ENCODE results near the gene AGMO. TPM values are rescaled to one million over a fixed set of nuclear protein-coding genes. Genes with fewer than 3 reads are reported as not detected.

Gene AGMO
- total RNA-seq, 1 donor from 2014 or later, result 0.20 TPM

DNA sequence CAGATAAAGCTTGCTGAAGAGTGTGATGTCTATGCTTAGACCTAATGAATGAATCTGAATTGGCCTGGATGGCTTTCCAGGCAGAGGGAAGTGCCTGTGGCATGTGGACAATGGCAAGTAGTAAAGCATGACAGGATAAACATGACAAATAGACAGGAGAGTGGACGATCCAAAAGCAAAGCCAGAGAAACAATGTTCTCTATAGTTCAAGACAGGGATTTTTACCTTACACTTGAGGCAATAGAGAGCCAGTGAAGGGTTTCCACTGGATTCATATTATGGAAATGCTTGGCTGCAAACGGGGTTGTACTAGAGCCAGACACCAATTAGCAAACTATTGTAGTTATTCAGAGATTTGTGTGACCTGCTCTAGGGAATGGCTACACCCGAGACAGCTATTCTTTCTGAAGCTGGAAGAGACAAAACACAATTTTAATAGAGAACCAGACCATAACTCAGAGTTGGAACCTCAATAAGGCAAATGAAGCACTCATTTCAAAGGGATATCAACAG, 2.3 kb downstream of the AGMO start:
- Histone ChIP-seq H3K27ac (no peak overlapping the region), H3K4me1 (no peaks in the 10 kb centered on the region), H3K27me3 (no peaks in the 10 kb centered on the region), H3K9me3 (no peaks in the 10 kb centered on the region), H3K36me3 (no peaks in the 10 kb centered on the region), H3K4me3 (no peak overlapping the region)
- TF ChIP-seq, protein P1, sequence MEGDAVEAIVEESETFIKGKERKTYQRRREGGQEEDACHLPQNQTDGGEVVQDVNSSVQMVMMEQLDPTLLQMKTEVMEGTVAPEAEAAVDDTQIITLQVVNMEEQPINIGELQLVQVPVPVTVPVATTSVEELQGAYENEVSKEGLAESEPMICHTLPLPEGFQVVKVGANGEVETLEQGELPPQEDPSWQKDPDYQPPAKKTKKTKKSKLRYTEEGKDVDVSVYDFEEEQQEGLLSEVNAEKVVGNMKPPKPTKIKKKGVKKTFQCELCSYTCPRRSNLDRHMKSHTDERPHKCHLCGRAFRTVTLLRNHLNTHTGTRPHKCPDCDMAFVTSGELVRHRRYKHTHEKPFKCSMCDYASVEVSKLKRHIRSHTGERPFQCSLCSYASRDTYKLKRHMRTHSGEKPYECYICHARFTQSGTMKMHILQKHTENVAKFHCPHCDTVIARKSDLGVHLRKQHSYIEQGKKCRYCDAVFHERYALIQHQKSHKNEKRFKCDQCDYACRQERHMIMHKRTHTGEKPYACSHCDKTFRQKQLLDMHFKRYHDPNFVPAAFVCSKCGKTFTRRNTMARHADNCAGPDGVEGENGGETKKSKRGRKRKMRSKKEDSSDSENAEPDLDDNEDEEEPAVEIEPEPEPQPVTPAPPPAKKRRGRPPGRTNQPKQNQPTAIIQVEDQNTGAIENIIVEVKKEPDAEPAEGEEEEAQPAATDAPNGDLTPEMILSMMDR (IDR thresholded peaks at IDR 0.05), result no peak
- no peak for ATAC-seq
- intact Hi-C loops (cut with DNase I), result no loop called here
- no peak for DNase-seq

DNA sequence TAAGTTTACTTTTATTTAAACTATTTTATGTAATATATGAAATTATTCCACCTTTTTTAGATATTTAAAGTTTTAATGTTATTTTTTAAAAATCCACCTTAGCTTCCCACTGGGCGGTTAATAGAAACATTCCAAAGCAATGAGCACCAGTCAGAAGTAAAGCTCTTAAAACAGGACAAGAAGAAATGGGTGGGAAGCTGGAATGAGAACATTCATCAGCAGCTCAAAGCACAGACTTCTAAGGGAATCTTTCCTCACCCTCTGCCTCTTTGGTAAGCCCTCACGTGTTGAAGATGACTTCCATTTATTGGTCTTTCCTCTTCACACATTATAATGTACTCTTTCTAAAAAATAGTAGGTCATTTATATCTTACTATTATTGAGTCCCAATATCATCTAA, 3.1 kb downstream of the AGMO start:
- Histone ChIP-seq H3K27me3 (no peaks in the 10 kb centered on the region), H3K4me1 (no peaks in the 10 kb centered on the region), H3K36me3 (no peaks in the 10 kb centered on the region), H3K27ac (no peak overlapping the region), H3K4me3 (no peak overlapping the region), H3K9me3 (no peaks in the 10 kb centered on the region)
- intact Hi-C loops (cut with DNase I), result no loop called here
- no peak for ATAC-seq
- TF ChIP-seq, protein P1 (IDR thresholded peaks at IDR 0.05), result no peak
- DNase-seq, result no peak

DNA sequence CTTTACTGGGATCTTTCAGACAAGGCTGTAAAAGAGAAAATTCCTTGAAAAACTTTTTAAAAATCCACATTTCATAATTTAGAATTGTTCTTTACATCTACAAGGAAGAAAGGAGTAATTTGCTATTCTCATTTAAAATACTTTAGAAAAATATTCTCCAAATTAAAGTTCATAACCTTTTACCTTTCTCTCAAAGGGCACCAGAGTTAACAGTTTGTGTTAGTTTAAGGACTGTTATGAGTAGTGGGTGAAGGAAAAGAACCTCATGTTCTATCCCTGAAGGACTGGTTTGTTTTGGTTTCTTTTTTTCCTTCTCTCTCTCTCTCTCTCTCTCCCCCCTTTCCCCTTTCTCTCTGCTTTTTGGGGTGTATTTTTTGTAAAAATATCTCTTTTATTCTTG, 4.1 kb downstream of the AGMO start:
- Histone ChIP-seq H3K27ac (no peak overlapping the region), H3K9me3 (no peaks in the 10 kb centered on the region), H3K27me3 (no peaks in the 10 kb centered on the region), H3K4me1 (no peaks in the 10 kb centered on the region), H3K36me3 (no peaks in the 10 kb centered on the region), H3K4me3 (no peak overlapping the region)
- ATAC-seq (no peak), DNase-seq (no peak)
- TF ChIP-seq, protein P1 (IDR thresholded peaks at IDR 0.05), result no peak
- intact Hi-C loops (cut with DNase I), result no loop called here

DNA sequence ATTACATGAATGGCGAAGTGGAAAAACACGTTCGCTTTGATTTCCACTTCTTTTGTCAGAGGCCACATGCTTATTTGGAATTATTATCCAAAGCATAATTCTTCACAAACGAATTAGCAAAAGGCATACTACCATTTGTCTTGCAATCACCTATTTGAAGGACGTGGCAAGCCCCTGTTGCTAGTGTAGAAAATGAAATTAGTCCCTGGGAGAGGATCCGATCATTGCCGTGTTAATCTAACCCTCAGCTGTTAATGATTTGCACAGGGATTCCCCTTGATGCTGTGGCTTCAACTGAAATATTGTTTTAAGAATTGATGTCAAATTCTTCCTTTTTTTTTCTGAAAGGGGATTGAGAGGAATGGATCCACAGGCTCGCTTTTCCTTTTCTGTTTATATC, 4.6 kb downstream of the AGMO start:
- no peaks in the 10 kb centered on the region for H3K4me1 ChIP-seq
- no peak overlapping the region for H3K27ac ChIP-seq
- H3K36me3 ChIP-seq, result no peaks in the 10 kb centered on the region
- H3K4me3 ChIP-seq, result no peak overlapping the region
- H3K27me3 ChIP-seq, result no peaks in the 10 kb centered on the region
- intact Hi-C loops (cut with DNase I), result no loop called here
- H3K9me3 ChIP-seq, result no peaks in the 10 kb centered on the region
- DNase-seq (no peak), ATAC-seq (no peak)
- TF ChIP-seq, protein P1 (IDR thresholded peaks at IDR 0.05), result no peak

DNA sequence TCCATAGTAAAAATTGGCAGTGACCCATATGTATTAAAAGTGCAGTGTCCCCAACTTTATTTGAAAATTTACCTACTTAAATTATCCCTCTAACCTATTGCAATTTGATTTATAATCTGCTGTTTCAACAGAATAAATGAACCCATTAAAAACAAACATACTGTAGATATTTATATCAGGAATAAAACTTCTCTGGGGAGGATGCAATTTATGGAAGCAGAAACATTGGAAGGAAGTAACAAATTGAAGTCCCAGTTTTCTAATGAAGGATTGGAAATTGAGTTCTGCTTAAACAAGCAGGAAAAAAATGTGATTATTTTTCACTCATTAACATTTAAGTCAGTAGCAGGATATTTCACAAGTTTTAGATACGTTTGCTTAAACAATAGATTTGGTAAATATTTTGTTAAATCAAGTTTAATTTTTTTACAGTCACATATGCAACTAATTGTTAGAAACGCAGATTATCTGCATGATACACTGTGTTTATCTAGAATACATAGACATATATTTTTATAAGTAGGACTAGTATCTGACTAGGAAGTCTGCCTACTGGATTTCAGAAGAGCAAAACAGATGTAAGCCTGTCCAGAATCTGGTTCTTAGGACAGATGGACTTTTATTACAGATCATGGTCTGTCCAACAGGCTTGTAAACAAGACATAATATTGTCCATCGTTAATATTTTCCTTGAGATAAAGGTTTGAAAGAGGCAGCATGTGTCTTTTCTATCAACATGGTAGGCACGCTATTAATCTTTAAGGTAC, 5.3 kb downstream of the AGMO start:
- DNase-seq, result no peak
- Histone ChIP-seq H3K27me3 (no peaks in the 10 kb centered on the region), H3K27ac (no peak overlapping the region)

More for the DNA sequence above, 5.3 kb downstream of the AGMO start:
- intact Hi-C loops (cut with DNase I), result no loop called here
- Histone ChIP-seq H3K36me3 (no peaks in the 10 kb centered on the region), H3K4me1 (no peaks in the 10 kb centered on the region), H3K4me3 (no peak overlapping the region), H3K9me3 (no peaks in the 10 kb centered on the region)
- ATAC-seq, result no peak
- TF ChIP-seq, protein P1 (IDR thresholded peaks at IDR 0.05), result no peak
